HEK293T (cell line): ENCODE results near the gene CASR.

Experiments
- CTCF ChIA-PET: fragments of 350-600 bp; formaldehyde crosslinking; extraction: SDS; loops from one replicate; lab custom pipeline; 2021; ENCODE audit warnings: antibody characterized with exemption, inconsistent platforms; lab: Yijun Ruan, JAX
- POLR2A ChIA-PET: fragments of 350-600 bp; formaldehyde crosslinking; extraction: SDS; loops from one replicate; lab custom pipeline; 2020; ENCODE audit warnings: antibody characterized with exemption, inconsistent platforms; lab: Yijun Ruan, JAX
- DNase-seq: peaks from one replicate; pipeline ENCODE4 v3.0.0; 2012; ENCODE audit warnings: mixed read lengths; ENCODE audit errors: extremely low spot score
- ARNT ChIP-seq: fragments of 450-650 bp; IDR thresholded peaks from 2 replicates; pipeline ENCODE4 v1.6.1; 2017; ENCODE audit warnings: mild to moderate bottlenecking
- BHLHE40 ChIP-seq: fragments of 450-650 bp; IDR thresholded peaks from 2 replicates; pipeline ENCODE4 v1.6.1; 2016; ENCODE audit warnings: mild to moderate bottlenecking, moderate library complexity, borderline replicate concordance
- CTBP1 ChIP-seq: fragments of 450-650 bp; IDR thresholded peaks from 2 replicates; pipeline ENCODE4 v1.6.1; 2016; ENCODE audit warnings: borderline replicate concordance
- ELF4 ChIP-seq: fragments of 450-650 bp; IDR thresholded peaks from 2 replicates; pipeline ENCODE4 v1.6.1; 2017; ENCODE audit warnings: antibody characterized with exemption
- FOXA1 ChIP-seq: fragments of 450-650 bp; IDR thresholded peaks from 2 replicates; pipeline ENCODE4 v1.6.1; 2016; ENCODE audit warnings: mild to moderate bottlenecking
- FOXK2 ChIP-seq: fragments of 450-650 bp; IDR thresholded peaks from 2 replicates; pipeline ENCODE4 v1.6.1; 2016; ENCODE audit warnings: mild to moderate bottlenecking
- FOXM1 ChIP-seq: fragments of 450-650 bp; IDR thresholded peaks from 2 replicates; pipeline ENCODE4 v1.6.1; 2017; ENCODE audit warnings: mild to moderate bottlenecking, borderline replicate concordance
- HDGF ChIP-seq: fragments of 450-650 bp; IDR thresholded peaks from 2 replicates; pipeline ENCODE4 v1.6.1; 2017; ENCODE audit warnings: antibody characterized with exemption, borderline replicate concordance
- L3MBTL2 ChIP-seq: fragments of 450-650 bp; conservative IDR thresholded peaks from 2 replicates; pipeline ENCODE4 v1.6.1; 2016; ENCODE audit warnings: mild to moderate bottlenecking
- LEF1 ChIP-seq: fragments of 450-650 bp; IDR thresholded peaks from 2 replicates; pipeline ENCODE4 v1.6.1; 2017; ENCODE audit warnings: mild to moderate bottlenecking, borderline replicate concordance
- NFRKB ChIP-seq: fragments of 450-650 bp; IDR thresholded peaks from 2 replicates; pipeline ENCODE4 v1.6.1; 2016; ENCODE audit warnings: mild to moderate bottlenecking, moderate library complexity
- SP1 ChIP-seq: fragments of 450-650 bp; IDR thresholded peaks from 2 replicates; pipeline ENCODE4 v1.6.1; 2017
- SUZ12 ChIP-seq: fragments of 450-650 bp; IDR thresholded peaks from 2 replicates; pipeline ENCODE4 v1.6.1; 2016; ENCODE audit warnings: mild to moderate bottlenecking
- TARDBP ChIP-seq: fragments of 450-650 bp; IDR thresholded peaks from 2 replicates; pipeline ENCODE4 v1.6.1; 2016
- ZNF384 ChIP-seq: fragments of 450-650 bp; IDR thresholded peaks from 2 replicates; pipeline ENCODE4 v1.6.1; 2016
- TF ChIP-seq, protein P1 (sequence below): fragments of 450-650 bp; IDR thresholded peaks from 2 replicates; pipeline ENCODE4 v1.6.1; 2016

Gene CASR

DNA sequence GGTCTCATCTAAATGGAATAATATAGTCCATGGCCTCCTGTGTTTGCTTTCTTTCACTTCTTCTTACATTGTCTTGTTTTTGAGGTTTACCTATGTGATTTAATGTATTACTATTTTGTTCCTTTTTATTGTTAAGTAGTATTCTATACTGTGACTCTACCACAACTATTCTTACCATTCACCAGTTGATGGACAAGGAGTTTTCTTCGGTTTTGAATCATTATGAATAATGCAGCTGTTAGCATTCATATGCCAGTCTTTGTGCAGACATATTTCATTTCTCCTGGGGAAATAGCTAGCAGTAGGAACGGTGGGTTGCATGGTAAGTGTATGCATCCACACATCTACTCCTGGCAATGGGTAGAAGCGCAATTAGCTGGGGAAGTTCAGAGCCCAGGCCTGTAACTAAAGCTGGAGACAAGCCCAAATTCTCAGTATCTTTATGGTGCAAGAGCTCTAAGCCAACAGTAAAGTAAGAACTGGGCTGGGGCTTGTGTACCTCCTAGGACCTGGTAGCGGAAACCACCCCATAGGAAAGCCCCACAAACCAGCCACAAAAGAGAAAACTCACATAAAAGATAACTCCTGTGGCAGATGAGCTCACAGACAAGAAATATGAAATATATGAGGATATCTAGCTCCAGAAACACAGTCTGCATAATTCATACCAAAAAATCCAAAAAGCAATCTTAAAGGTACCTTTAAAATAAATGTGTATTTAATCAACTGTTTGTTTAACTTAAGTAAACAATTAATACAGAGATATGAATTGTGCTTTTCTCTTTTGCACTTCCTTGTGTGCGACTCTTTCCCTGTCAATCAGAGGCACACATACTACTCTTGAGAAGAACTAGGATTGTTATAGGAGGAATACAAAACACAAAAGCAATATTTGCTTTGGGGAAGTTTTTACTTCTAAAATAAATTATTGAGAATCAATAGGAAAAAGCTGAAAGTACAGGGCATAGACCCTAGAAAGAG, 138.9 kb downstream of the CASR start:
- DNase-seq: no peak
- no peak for TF ChIP-seq HDGF
- TF ChIP-seq FOXK2: no peak
- TF ChIP-seq LEF1: no peak
- TF ChIP-seq FOXA1: no peak
- no peak for TF ChIP-seq ELF4
- TF ChIP-seq SUZ12: no peak
- TF ChIP-seq SP1: no peak
- TF ChIP-seq FOXM1: no peak
- TF ChIP-seq, protein P1, sequence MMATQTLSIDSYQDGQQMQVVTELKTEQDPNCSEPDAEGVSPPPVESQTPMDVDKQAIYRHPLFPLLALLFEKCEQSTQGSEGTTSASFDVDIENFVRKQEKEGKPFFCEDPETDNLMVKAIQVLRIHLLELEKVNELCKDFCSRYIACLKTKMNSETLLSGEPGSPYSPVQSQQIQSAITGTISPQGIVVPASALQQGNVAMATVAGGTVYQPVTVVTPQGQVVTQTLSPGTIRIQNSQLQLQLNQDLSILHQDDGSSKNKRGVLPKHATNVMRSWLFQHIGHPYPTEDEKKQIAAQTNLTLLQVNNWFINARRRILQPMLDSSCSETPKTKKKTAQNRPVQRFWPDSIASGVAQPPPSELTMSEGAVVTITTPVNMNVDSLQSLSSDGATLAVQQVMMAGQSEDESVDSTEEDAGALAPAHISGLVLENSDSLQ: no peak
- TF ChIP-seq NFRKB: no peak
- TF ChIP-seq ZNF384: no peak
- TF ChIP-seq ARNT: no peak
- no peak for TF ChIP-seq L3MBTL2
- TF ChIP-seq BHLHE40: no peak
- no peak for TF ChIP-seq CTBP1
- ChIA-PET CTCF (interaction anchor here (0.6 kb wide), 1 partner anchor 34 kb away, joined by 3 read pairs; no protein-coding TSS in a partner anchor), POLR2A (no interaction called here)

DNA sequence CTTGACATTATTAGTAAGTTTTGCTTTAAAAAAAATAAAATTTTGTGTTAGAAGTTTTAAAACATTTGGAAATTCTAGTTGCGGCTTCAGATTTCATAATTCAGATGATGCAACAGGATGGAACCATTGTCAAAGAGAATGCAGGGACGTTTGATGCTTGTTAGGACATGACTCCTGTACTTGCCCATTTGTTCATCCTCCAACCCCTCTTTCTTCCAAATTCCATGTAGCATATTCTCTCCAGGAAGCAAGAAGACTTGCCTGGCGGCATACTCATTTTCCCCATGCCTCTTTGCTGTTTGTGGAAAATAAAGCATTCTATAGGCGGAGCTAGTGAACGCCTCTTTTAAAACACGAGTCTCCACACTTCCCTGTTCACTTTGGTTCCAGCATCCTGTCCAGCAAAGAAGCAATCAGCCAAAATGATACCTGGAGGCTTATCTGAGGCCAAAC, 141.4 kb downstream of the CASR start, which contains the start of gene CSTA:
Gene CSTA (plus strand): TSS at position 378 of the 453 bp plus-strand sequence. CDS start 45 bp downstream, at position 423.
- ChIA-PET CTCF (no interaction called here), POLR2A (no interaction called here)
- no peak for DNase-seq
- TF ChIP-seq BHLHE40 (no peak), LEF1 (no peak), NFRKB (no peak), ELF4 (no peak)

DNA sequence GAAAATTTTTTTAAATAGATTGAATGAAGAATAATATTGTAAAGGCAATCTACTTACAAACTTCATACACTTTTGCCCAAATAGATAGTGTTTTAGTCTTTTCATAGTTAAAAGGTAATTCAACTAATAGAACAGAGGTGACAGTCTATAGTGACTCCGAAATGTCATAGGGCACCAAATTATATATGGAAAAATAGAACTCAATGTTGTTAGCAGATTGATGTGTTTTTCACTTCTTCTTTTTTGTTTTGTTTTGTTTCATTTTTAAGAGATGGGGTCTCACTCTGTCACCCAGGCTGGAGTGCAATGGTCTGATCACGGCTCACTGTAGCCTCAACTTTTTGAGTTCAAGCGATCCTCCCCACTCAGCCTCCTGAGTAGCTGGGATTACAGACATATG, 142.3 kb downstream of the CASR start:
- TF ChIP-seq ARNT: no peak
- no peak for TF ChIP-seq ZNF384
- TF ChIP-seq, protein P1: no peak
- TF ChIP-seq TARDBP: no peak
- no peak for TF ChIP-seq FOXK2
- TF ChIP-seq LEF1: no peak
- no peak for TF ChIP-seq FOXA1
- TF ChIP-seq SUZ12: no peak
- TF ChIP-seq NFRKB: no peak
- TF ChIP-seq SP1: no peak
- no peak for TF ChIP-seq FOXM1
- no peak for DNase-seq
- CTCF ChIA-PET: no interaction called here
- POLR2A ChIA-PET: interaction anchor here (0.7 kb wide), 1 partner anchor 58 kb away, joined by 3 read pairs; the partner anchor contains the start of gene FAM162A

DNA sequence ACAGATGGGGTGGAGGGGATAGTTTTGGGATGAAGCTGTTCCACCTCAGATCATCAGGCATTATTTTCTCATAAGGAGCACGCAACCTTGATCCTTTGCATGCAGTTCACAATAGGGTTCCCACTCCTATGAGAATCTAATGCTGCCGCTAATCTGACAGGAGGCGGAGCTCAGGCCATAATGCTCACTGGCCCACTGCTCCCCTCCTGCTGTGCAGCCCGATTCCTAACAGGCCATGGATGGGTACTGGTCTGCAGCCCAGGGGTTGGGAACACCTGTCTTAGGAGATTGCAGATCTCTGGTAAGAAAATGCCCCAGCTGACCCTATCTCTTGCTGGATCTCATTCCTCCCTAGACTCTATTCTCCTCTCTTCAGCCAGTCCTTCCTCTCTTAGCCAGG, 148.4 kb downstream of the CASR start:
- POLR2A ChIA-PET: no interaction called here
- CTCF ChIA-PET: no interaction called here
- TF ChIP-seq, protein P1: no peak
- TF ChIP-seq SUZ12: no peak
- no peak for TF ChIP-seq FOXK2
- no peak for TF ChIP-seq NFRKB
- no peak for TF ChIP-seq ZNF384
- TF ChIP-seq FOXM1: no peak
- no peak for TF ChIP-seq CTBP1
- no peak for TF ChIP-seq TARDBP
- TF ChIP-seq FOXA1: no peak
- TF ChIP-seq HDGF: no peak
- TF ChIP-seq L3MBTL2: no peak
- no peak for TF ChIP-seq ARNT
- TF ChIP-seq SP1: no peak
- TF ChIP-seq BHLHE40: no peak
- TF ChIP-seq LEF1: no peak
- TF ChIP-seq ELF4: no peak
- DNase-seq: no peak

DNA sequence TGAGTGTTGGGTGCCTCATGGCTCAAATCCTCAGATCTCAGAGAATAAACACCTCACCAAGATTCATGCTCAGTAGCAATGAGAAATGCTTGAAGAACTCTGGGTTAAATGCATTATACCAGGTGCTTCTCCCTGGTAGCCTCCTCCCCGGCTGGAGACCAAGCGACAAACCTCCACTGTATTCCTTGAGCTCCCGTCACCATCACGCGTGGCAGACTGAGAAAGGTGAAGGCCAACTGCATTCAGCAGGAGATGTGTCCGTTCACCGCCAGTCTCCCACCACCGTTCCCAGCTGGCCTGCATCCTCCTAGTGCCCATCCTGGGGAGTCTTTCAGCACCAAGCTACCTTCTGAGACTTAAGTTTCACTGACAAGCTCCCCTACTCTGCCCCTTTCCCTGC, 149.1 kb downstream of the CASR start:
- TF ChIP-seq FOXK2 (no peak), HDGF (no peak), SUZ12 (no peak), SP1 (no peak), ELF4 (no peak)
- ChIA-PET CTCF (no interaction called here), POLR2A (no interaction called here)
- no peak for DNase-seq
